Heart left ventricle (tissue), 13 donors: ENCODE results near the gene VPS50.

Source experiments
- POLR2A ChIP-seq, 2 donors: fragments of 450-650 bp; IDR thresholded peaks; one replicate each; pipeline ENCODE4 v1.6.1; 2017; ENCODE audit warnings: antibody characterized with exemption in 2 of 2, mild to moderate bottlenecking in 2 of 2, moderate library complexity in 2 of 2
- TF ChIP-seq, protein P1 (sequence below), 12 donors: fragments of 200-600 bp; sonication (generic) in 4 of 12; IDR thresholded peaks; one replicate each; pipeline versions ENCODE4 v1.5.0 to v1.8.0; 2018 to 2022; ENCODE audit warnings: antibody characterized with exemption in 12 of 12, mild to moderate bottlenecking in 5 of 12
- donor health status: ischemic (EF 13 %, LVEDD 7.1; RV severe dilation, severe dysfunction).
- donor health status: DM: no; HTN: yes; CAD: no.
- donor health status: DM: no; HTN: no; CAD: no.
- donor health status: ischemic (EF 25% LVEDD 6.9; RV normal size, moderate dysfunction).
- donor health status: ischemic (EF 25% LVEDD 5.7; RV mildly dilated, moderate dysfunction).
- donor health status: ischemic (EF 35%, LVEDD 5.7; RV mildly dilated, moderate dysfunction).
- donor health status: nonischemic (EF 11% LVEDD 7.7; RV severe dilation, severe dysfunction).
- donor health status: DM: yes; HTN: yes; CAD: no.
- donor health status: PGD.
- donor health status: ischemic (EF 29% LVEDD 5.4; RV normal size, mild dysfunction).
- donor health status: nonischemic (EF 23%, LVEDD 6.1; RV moderate dilation, normal function).

DNA sequence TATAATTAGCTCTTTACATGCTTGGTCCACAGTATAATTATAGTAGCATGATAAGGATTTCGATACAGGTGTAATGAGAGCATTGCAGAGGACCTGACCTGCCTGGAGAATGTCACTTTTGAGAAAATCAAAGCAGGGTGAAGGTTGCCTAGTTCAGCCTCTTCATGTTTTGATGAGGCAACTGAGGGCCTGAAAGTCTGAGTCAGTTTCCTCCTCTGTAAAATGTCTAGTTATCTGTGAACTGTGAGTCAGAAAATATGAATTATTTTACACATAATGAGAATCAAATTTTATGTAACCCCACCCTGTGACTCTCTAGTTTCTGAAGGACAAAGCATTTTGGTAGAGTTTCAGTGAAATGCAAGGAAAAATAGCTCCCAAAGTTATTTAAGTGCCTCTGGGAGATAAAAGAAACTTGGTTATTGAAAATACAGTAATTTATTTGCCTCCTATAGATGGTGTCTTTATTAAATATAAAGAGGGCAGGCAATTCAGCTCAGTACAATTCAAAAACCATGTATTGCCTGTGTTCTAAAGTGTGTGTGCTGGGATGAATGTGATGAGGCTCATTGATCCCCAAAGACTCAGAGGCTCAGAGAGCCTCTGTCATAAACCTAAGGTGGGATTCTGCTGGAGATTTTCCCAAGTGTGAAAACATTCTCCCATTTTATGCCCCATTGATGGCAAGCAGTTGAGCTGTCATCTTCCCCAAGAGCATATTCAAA is 46.7 kb upstream of the VPS50 start:
- TF ChIP-seq, protein P1, sequence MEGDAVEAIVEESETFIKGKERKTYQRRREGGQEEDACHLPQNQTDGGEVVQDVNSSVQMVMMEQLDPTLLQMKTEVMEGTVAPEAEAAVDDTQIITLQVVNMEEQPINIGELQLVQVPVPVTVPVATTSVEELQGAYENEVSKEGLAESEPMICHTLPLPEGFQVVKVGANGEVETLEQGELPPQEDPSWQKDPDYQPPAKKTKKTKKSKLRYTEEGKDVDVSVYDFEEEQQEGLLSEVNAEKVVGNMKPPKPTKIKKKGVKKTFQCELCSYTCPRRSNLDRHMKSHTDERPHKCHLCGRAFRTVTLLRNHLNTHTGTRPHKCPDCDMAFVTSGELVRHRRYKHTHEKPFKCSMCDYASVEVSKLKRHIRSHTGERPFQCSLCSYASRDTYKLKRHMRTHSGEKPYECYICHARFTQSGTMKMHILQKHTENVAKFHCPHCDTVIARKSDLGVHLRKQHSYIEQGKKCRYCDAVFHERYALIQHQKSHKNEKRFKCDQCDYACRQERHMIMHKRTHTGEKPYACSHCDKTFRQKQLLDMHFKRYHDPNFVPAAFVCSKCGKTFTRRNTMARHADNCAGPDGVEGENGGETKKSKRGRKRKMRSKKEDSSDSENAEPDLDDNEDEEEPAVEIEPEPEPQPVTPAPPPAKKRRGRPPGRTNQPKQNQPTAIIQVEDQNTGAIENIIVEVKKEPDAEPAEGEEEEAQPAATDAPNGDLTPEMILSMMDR (IDR thresholded peaks at IDR 0.05): no peak
- TF ChIP-seq POLR2A (IDR thresholded peaks at IDR 0.05): no peak
